PC-9 (cell line): ENCODE results near the gene ANKRD44.

Experiments
- CTCF ChIP-seq: fragments of 200-600 bp; sonication (generic); conservative IDR thresholded peaks from 2 replicates; pipeline ENCODE4 v1.6.1; 2017; ENCODE audit warnings: mixed run types, antibody characterized with exemption, mild to moderate bottlenecking, moderate library complexity
- EZH2 ChIP-seq: fragments of 200-600 bp; sonication (generic); IDR thresholded peaks from 2 replicates; pipeline ENCODE4 v1.8.0; 2017; ENCODE audit warnings: antibody characterized with exemption, low read depth

DNA sequence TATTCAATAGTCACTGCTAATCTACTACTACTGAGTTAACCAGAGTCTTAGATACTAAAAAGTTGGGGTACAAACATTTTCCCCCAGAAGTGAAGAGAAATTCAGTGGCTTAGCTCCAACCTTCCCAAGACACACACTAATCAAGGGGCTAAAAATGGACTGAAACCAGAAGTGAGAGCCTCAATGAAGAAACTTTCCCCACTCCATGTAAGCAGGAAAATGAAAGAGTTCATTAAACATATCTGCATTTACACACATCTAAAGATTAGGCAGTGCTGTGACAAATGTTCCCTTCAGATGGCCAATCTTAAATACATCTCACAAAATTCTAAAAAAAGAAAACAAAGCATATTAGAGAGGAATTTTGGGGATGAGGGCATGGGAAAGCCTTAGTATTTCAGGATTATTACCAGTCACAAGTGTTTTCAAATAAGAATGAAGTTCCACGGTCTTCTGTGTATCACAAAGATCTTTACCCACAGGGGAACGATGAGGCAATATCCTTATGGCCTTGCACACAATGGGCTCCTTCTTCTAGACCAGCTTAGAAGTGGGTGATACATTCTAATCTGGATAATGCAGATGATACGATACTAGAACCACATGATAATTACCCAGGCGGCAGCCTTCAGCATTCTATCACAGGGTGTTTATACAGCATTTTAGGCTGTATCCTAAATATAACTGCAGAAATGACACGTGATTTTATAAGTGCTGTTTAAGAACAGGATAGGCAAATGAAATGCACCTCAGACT is 17.1 kb downstream of the ANKRD44 start:
- no peak for TF ChIP-seq EZH2
- TF ChIP-seq CTCF, result no peak
